ENCODE measurements around the gene RANBP6.
A peak's percentile ranks its signal among the peaks of the same experiment; 100 is the strongest.

RANBP6 gene

GRCh38 chr9:6051511-6051950 lies 36.1 kb upstream of the RANBP6 start:
- no peak for TF ChIP-seq POLR2A (IDR thresholded peaks at IDR 0.05; ENCODE audit: extremely low read depth, insufficient read length)
- TF ChIP-seq MAX (IDR thresholded peaks at IDR 0.05; ENCODE audit: low read depth, low read length), result no peak
- no peak for TF ChIP-seq CTCF (IDR thresholded peaks at IDR 0.05; ENCODE audit: low read depth, low read length)
- TF ChIP-seq MYC (IDR thresholded peaks at IDR 0.05; ENCODE audit: low read depth, low read length), result no peak
- DNase-seq (ENCODE audit: low read depth), result no peak
- no peak overlapping the region for H3K4me3 ChIP-seq (ENCODE audit: low read depth, low read length)

GRCh38 chr9:6049798-6050197 lies 34.4 kb upstream of the RANBP6 start:
- TF ChIP-seq MYC (IDR thresholded peaks at IDR 0.05; ENCODE audit: low read depth, low read length) (no peak), CTCF (IDR thresholded peaks at IDR 0.05; ENCODE audit: low read depth, low read length) (peak; percentile 93)

GRCh38 chr9:6048039-6048438 lies 32.6 kb upstream of the RANBP6 start:
- H3K4me3 ChIP-seq (ENCODE audit: low read depth, low read length), result no peak overlapping the region
- no peak for TF ChIP-seq POLR2A (IDR thresholded peaks at IDR 0.05; ENCODE audit: extremely low read depth, insufficient read length)
- no peak for TF ChIP-seq CTCF (IDR thresholded peaks at IDR 0.05; ENCODE audit: low read depth, low read length)
- TF ChIP-seq MYC (IDR thresholded peaks at IDR 0.05; ENCODE audit: low read depth, low read length), result no peak
- no peak for TF ChIP-seq MAX (IDR thresholded peaks at IDR 0.05; ENCODE audit: low read depth, low read length)
- DNase-seq (ENCODE audit: low read depth), result no peak

More at GRCh38 chr9:6049798-6050197, 34.4 kb upstream of the RANBP6 start:
- DNase-seq (ENCODE audit: low read depth), result peak; percentile 82
- no peak overlapping the region for H3K4me3 ChIP-seq (ENCODE audit: low read depth, low read length)

GRCh38 chr9:6047020-6047419 lies 31.6 kb upstream of the RANBP6 start:
- DNase-seq (ENCODE audit: low read depth), result no peak
- no peak overlapping the region for H3K4me3 ChIP-seq (ENCODE audit: low read depth, low read length)
- TF ChIP-seq MYC (IDR thresholded peaks at IDR 0.05; ENCODE audit: low read depth, low read length) (no peak), MAX (IDR thresholded peaks at IDR 0.05; ENCODE audit: low read depth, low read length) (no peak), POLR2A (IDR thresholded peaks at IDR 0.05; ENCODE audit: extremely low read depth, insufficient read length) (no peak), CTCF (IDR thresholded peaks at IDR 0.05; ENCODE audit: low read depth, low read length) (no peak)

- TF ChIP-seq MYC (IDR thresholded peaks at IDR 0.05; ENCODE audit: low read depth, low read length), result no peak
- no peak for TF ChIP-seq MAX (IDR thresholded peaks at IDR 0.05; ENCODE audit: low read depth, low read length)
- TF ChIP-seq CTCF (IDR thresholded peaks at IDR 0.05; ENCODE audit: low read depth, low read length), result no peak
- no peak for TF ChIP-seq POLR2A (IDR thresholded peaks at IDR 0.05; ENCODE audit: extremely low read depth, insufficient read length)
- H3K4me3 ChIP-seq (ENCODE audit: low read depth, low read length), result no peak overlapping the region
- no peak for DNase-seq (ENCODE audit: low read depth)
These were observed 29.9 kb upstream of the RANBP6 start for GRCh38 chr9:6045364-6045763.

- H3K4me3 ChIP-seq (ENCODE audit: low read depth, low read length), result no peak overlapping the region
- DNase-seq (ENCODE audit: low read depth), result peak; percentile 39
- no peak for TF ChIP-seq CTCF (IDR thresholded peaks at IDR 0.05; ENCODE audit: low read depth, low read length)
- no peak for TF ChIP-seq MYC (IDR thresholded peaks at IDR 0.05; ENCODE audit: low read depth, low read length)
- TF ChIP-seq POLR2A (IDR thresholded peaks at IDR 0.05; ENCODE audit: extremely low read depth, insufficient read length), result no peak
These were observed 24.7 kb upstream of the RANBP6 start for GRCh38 chr9:6040077-6040476.

All from NB4 (cell line).